Measurements from ENCODE around the gene SLC22A7.
"Not testable (repeated sequence)": the region's sequence is repeated elsewhere in the genome, so short reads cannot be mapped to it uniquely, and the experiment has no call there.

The SLC22A7 gene

GRCh38 chr6:43347021-43347420 is 49.0 kb downstream of the SLC22A7 start:
- H3K4me1 Mint-ChIP-seq: peaks cover 6% of the 10 kb centered on the region
- no peak overlapping the region for H3K27ac Mint-ChIP-seq (ENCODE audit: low read depth)
- ATAC-seq (replicated peaks; ENCODE audit: extremely low read depth, poor library complexity, severe bottlenecking) (no peak), DNase-seq (ENCODE audit: low spot score in 2 of 2) (no peak)
- H3K9me3 Mint-ChIP-seq: no peaks in the 10 kb centered on the region
- no peak overlapping the region for H3K4me3 Mint-ChIP-seq
- peaks cover 45% of the 10 kb centered on the region for H3K36me3 Mint-ChIP-seq (ENCODE audit: insufficient read depth)
- no peaks in the 10 kb centered on the region for H3K27me3 Mint-ChIP-seq

- H3K36me3 Mint-ChIP-seq (ENCODE audit: insufficient read depth): peaks cover 46% of the 10 kb centered on the region
- no peaks in the 10 kb centered on the region for H3K27me3 Mint-ChIP-seq
- peaks cover 6% of the 10 kb centered on the region for H3K4me1 Mint-ChIP-seq
- H3K4me3 Mint-ChIP-seq: no peak overlapping the region
- no peak overlapping the region for H3K27ac Mint-ChIP-seq (ENCODE audit: low read depth)
- no peaks in the 10 kb centered on the region for H3K9me3 Mint-ChIP-seq
- ATAC-seq (replicated peaks; ENCODE audit: extremely low read depth, poor library complexity, severe bottlenecking): no peak
- DNase-seq (ENCODE audit: low spot score in 2 of 2): no peak
Observed at GRCh38 chr6:43347444-43347843, 49.4 kb downstream of the SLC22A7 start.

GRCh38 chr6:43351951-43352350 is 53.9 kb downstream of the SLC22A7 start:
- ATAC-seq (replicated peaks; ENCODE audit: extremely low read depth, poor library complexity, severe bottlenecking); H3K27ac Mint-ChIP-seq (ENCODE audit: low read depth); H3K9me3 Mint-ChIP-seq; DNase-seq (ENCODE audit: low spot score in 2 of 2); H3K27me3 Mint-ChIP-seq; H3K4me3 Mint-ChIP-seq: not testable (repeated sequence)
- H3K36me3 Mint-ChIP-seq (ENCODE audit: insufficient read depth): peaks cover 47% of the 10 kb centered on the region
- peaks cover 12% of the 10 kb centered on the region for H3K4me1 Mint-ChIP-seq

All from central memory CD8-positive, alpha-beta T cell (primary cell).